ENCODE results near the gene ZNF423. TPM values are rescaled to one million over a fixed set of nuclear protein-coding genes. Genes with fewer than 3 reads are reported as not detected.

Gene ZNF423
- total RNA-seq, 1 donor, result 11.6 TPM

GRCh38 chr16:49743658-49744057 lies 112.3 kb downstream of the ZNF423 start:
- no peak for DNase-seq (ENCODE audit: insufficient read length, low spot score, missing footprints)
- Histone ChIP-seq H3K9me3 (ENCODE audit: low read depth, low read length) (no peaks in the 10 kb centered on the region), H3K4me3 (ENCODE audit: insufficient read depth, low read length) (no peak overlapping the region), H3K4me1 (ENCODE audit: insufficient read depth, low read length) (no peaks in the 10 kb centered on the region), H3K27me3 (ENCODE audit: insufficient read depth, low read length) (no peaks in the 10 kb centered on the region), H3K27ac (ENCODE audit: low read depth, low read length) (no peak overlapping the region), H2AFZ (ENCODE audit: low read length) (no peak overlapping the region), H3K79me2 (ENCODE audit: insufficient read depth, low read length) (no peaks in the 10 kb centered on the region), H4K20me1 (ENCODE audit: insufficient read depth, low read length) (peaks cover 8% of the 10 kb centered on the region), H3K4me2 (ENCODE audit: insufficient read depth, low read length) (no peak overlapping the region), H3K36me3 (ENCODE audit: insufficient read depth, low read length) (no peaks in the 10 kb centered on the region)
- TF ChIP-seq CTCF (IDR thresholded peaks at IDR 0.05; ENCODE audit: extremely low read depth, low read depth, low read length), result no peak

- Histone ChIP-seq H3K4me1 (ENCODE audit: insufficient read depth, low read length) (no peaks in the 10 kb centered on the region), H3K27me3 (ENCODE audit: insufficient read depth, low read length) (no peaks in the 10 kb centered on the region), H3K4me2 (ENCODE audit: insufficient read depth, low read length) (no peak overlapping the region), H3K4me3 (ENCODE audit: insufficient read depth, low read length) (no peak overlapping the region), H3K36me3 (ENCODE audit: insufficient read depth, low read length) (no peaks in the 10 kb centered on the region), H3K79me2 (ENCODE audit: insufficient read depth, low read length) (no peaks in the 10 kb centered on the region), H3K27ac (ENCODE audit: low read depth, low read length) (no peak overlapping the region), H3K9me3 (ENCODE audit: low read depth, low read length) (no peaks in the 10 kb centered on the region), H4K20me1 (ENCODE audit: insufficient read depth, low read length) (peaks cover 5% of the 10 kb centered on the region), H2AFZ (ENCODE audit: low read length) (no peak overlapping the region)
- no peak for DNase-seq (ENCODE audit: insufficient read length, low spot score, missing footprints)
- no peak for TF ChIP-seq CTCF (IDR thresholded peaks at IDR 0.05; ENCODE audit: extremely low read depth, low read depth, low read length)
These were observed 112.8 kb downstream of the ZNF423 start for GRCh38 chr16:49743203-49743464.

- Histone ChIP-seq H4K20me1 (ENCODE audit: insufficient read depth, low read length) (peaks cover 5% of the 10 kb centered on the region), H3K27ac (ENCODE audit: low read depth, low read length) (no peak overlapping the region), H3K27me3 (ENCODE audit: insufficient read depth, low read length) (no peaks in the 10 kb centered on the region), H3K4me1 (ENCODE audit: insufficient read depth, low read length) (no peaks in the 10 kb centered on the region), H3K4me2 (ENCODE audit: insufficient read depth, low read length) (no peak overlapping the region), H3K9me3 (ENCODE audit: low read depth, low read length) (no peaks in the 10 kb centered on the region), H3K36me3 (ENCODE audit: insufficient read depth, low read length) (no peaks in the 10 kb centered on the region), H3K4me3 (ENCODE audit: insufficient read depth, low read length) (no peak overlapping the region), H2AFZ (ENCODE audit: low read length) (no peak overlapping the region), H3K79me2 (ENCODE audit: insufficient read depth, low read length) (no peaks in the 10 kb centered on the region)
- TF ChIP-seq CTCF (IDR thresholded peaks at IDR 0.05; ENCODE audit: extremely low read depth, low read depth, low read length), result no peak
- DNase-seq (ENCODE audit: insufficient read length, low spot score, missing footprints), result no peak
These were observed 113.3 kb downstream of the ZNF423 start for GRCh38 chr16:49742428-49743202.

GRCh38 chr16:49740256-49740655 lies 115.7 kb downstream of the ZNF423 start:
- H3K36me3 ChIP-seq (ENCODE audit: insufficient read depth, low read length), result no peaks in the 10 kb centered on the region
- no peak for TF ChIP-seq CTCF (IDR thresholded peaks at IDR 0.05; ENCODE audit: extremely low read depth, low read depth, low read length)
- H4K20me1 ChIP-seq (ENCODE audit: insufficient read depth, low read length), result peaks cover 3% of the 10 kb centered on the region
- H3K27me3 ChIP-seq (ENCODE audit: insufficient read depth, low read length), result no peaks in the 10 kb centered on the region
- no peak for DNase-seq (ENCODE audit: insufficient read length, low spot score, missing footprints)
- no peak overlapping the region for H2AFZ ChIP-seq (ENCODE audit: low read length)
- no peak overlapping the region for H3K4me2 ChIP-seq (ENCODE audit: insufficient read depth, low read length)
- no peak overlapping the region for H3K27ac ChIP-seq (ENCODE audit: low read depth, low read length)
- no peak overlapping the region for H3K4me3 ChIP-seq (ENCODE audit: insufficient read depth, low read length)
- H3K9me3 ChIP-seq (ENCODE audit: low read depth, low read length), result no peaks in the 10 kb centered on the region
- H3K79me2 ChIP-seq (ENCODE audit: insufficient read depth, low read length), result no peaks in the 10 kb centered on the region
- H3K4me1 ChIP-seq (ENCODE audit: insufficient read depth, low read length), result no peaks in the 10 kb centered on the region
